GM20000 (cell line): ENCODE data around the gene IL25.

ENCODE experiments used
- DNase-seq: peaks from one replicate; pipeline ENCODE4 v3.0.0; 2012; ENCODE audit warnings: low spot score
- TF ChIP-seq, protein P1 (sequence below): IDR thresholded peaks from 2 replicates; pipeline ENCODE4 v1.5.1; 2012; ENCODE audit warnings: mild to moderate bottlenecking, control low read depth; ENCODE audit errors: extremely low read depth, missing control alignments

The IL25 gene

DNA sequence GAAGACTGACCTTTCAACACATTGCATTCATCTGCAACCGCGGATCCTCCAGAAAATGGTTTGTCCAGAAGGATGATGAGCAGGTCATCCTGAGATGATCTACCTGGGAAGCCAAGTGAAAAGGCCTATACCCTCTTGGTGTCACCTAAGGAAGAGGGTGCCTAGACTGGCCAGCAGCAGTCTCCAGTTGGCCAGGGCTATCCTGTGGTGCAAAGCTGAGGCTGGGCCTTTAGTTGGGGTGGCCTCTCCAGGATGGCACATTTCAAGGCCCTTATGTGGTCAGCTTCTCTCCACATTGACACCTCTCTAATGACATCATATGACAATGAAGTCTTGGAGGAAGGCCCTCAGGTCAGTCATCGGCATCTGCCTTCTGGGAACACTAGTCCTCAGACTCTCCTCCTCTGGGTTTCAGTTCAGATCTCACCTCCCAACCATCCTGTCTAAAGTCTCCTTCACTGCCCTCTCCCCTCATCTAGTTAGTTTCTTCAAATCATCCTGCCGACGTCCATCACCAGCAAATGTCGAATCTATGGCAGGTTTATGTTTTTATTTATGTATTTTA is 16.7 kb upstream of the IL25 start:
- TF ChIP-seq, protein P1, sequence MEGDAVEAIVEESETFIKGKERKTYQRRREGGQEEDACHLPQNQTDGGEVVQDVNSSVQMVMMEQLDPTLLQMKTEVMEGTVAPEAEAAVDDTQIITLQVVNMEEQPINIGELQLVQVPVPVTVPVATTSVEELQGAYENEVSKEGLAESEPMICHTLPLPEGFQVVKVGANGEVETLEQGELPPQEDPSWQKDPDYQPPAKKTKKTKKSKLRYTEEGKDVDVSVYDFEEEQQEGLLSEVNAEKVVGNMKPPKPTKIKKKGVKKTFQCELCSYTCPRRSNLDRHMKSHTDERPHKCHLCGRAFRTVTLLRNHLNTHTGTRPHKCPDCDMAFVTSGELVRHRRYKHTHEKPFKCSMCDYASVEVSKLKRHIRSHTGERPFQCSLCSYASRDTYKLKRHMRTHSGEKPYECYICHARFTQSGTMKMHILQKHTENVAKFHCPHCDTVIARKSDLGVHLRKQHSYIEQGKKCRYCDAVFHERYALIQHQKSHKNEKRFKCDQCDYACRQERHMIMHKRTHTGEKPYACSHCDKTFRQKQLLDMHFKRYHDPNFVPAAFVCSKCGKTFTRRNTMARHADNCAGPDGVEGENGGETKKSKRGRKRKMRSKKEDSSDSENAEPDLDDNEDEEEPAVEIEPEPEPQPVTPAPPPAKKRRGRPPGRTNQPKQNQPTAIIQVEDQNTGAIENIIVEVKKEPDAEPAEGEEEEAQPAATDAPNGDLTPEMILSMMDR: no peak
- no peak for DNase-seq

DNA sequence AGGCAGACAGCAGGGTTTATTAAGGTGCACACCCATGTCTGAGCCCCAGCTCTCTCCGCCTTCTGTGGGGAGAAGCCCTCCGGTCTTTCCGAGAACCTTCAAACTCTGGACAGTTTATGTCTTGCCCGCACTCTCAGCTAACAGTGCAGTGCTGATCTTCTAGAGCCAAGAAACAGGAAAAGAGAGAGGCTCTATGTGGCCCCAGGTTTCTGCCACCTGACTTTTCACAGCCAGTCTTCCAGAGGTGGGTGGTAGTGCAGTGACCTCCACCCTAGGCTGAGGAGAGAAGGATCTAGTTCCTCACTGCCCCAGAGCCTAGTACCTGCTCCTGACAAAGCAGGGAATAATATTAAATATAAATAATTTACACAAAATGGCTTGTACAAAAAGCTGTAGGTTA is 15.9 kb upstream of the IL25 start:
- no peak for DNase-seq
- TF ChIP-seq, protein P1: no peak

DNA sequence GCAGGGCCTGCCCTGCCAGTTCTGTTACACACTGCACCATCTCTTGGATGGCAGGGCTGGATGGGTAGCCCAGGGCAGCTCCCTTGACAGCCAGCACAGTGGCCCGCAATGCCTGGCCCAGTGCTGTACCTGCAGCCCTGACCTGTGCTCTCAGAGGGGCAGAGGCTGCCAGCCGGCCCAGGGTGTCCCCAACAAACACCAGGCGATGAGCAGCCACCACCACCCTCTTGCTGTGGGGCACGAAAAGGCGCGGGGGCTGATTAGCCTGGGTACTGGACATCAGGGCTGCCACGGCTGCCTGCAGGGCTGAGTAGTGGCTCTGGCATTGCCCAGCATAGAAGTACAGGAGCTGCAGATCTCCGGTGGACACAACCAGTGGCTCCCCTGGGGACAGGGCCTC is 15.3 kb upstream of the IL25 start:
- DNase-seq: no peak
- TF ChIP-seq, protein P1: no peak

DNA sequence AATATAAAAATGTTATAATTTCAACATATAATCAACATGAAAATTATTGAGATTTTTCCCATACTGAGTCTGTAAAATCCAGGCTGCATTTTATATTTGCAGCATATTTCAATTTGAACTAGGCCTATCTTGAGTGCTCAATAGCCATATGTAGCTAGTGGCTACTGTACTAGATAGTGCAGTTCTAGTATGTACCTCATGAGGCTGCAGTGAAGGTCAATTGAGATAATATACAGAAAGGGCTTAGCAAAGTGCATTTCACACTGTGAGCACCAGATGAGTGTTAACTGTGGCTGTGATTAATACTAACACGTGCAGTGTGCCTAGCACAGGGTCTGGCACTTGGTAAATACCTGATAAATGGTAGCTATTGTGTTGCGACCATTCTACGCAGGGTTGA is 14.6 kb upstream of the IL25 start:
- no peak for DNase-seq
- TF ChIP-seq, protein P1: no peak

DNA sequence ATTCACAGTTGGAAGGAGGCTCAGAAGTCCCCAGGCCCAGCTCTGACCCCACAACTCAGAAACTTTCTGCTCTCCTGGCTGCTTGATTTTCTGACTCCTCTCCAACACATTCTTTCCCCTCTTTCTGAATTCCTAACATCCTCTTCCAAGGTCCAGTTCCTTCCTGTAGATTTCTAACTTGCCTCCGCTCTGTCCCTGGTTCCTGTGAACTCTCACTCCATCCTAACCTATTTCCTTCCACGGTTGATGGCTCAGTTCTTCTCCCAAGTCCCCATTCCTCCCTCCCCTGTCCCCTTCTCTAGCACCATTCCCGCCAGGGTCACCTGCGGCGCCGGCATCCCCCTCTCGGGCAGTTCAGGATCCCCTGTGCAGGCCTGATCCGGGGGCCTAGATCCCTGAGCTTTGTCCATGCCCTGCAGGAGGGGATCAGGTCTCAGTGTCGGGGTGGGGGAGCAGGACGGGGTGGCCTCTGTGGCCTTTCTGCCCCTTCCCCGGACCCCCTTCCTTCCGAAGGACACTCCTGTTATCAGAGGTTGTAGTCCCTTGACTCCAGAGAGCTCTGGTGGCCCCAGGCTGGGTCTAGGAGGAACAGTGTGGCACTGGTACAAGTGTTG is 13.9 kb upstream of the IL25 start:
- TF ChIP-seq, protein P1: no peak
- DNase-seq: no peak

DNA sequence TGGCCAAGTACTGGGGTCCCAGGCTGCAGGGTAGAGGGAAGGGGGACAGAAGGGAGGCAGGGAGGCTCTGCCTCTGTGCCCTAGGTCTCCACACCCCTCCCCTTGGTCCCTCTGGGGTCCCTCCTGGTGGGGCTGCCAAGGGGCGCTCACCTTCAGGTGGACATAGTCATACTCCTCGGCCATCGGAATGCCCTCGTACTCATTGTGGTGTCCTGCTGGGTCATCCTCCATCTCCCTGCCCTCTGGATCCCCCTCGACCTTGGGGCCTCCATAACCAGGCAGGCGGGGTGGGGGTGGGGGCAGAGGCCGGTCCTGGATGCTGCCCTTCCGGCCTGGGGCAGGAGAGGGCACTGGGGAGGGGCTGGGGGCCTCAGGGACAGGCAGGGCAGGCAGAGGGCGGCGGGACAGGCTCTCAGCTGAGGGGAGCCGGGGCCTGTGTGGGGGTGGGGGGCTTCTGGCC is 13.4 kb upstream of the IL25 start:
- no peak for DNase-seq
- TF ChIP-seq, protein P1: no peak

DNA sequence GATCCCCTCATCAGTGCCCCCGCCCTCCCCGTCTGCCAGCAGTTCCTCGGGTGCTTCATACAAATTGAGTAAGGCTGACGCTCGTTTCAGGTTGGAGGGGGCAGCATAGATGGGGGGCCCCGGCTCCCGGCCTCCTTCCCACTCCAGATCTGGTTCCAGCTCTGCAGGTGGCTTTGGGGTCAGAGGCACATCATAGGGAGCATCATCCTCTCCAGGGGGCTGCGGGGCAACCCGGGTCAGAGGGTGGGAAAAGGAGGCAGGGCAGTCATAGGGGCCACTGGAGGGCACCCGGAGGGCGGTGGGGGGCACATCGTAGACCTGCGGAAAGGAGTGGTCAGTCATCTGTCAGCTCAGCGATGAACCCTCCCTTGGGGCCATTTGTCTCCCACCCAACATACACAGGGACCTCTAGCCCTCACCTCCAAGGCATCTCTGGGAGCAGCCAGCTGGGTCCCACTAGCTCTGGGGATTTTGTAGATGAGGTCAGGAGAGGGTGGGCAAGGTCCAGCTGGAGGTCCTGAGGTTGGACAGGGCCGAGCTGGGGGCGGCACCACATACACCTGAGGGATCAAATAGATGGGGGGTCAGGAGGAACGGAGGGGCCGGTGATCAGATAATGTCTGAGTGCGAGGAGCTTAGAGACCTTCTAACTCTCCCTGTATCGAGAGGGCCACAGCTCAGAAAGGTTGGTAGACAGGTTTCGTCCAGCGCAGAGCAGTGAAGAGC is 12.7 kb upstream of the IL25 start:
- DNase-seq: no peak
- TF ChIP-seq, protein P1: no peak
